HG03045 (cell line): ENCODE measurements around the gene ADRA2B.
"Not testable (repeated sequence)": the region's sequence is repeated elsewhere in the genome, so short reads cannot be mapped to it uniquely, and the experiment has no call there.

Source experiments
- ATAC-seq: cut with Tn5 transposase; IDR thresholded peaks from one replicate; pipeline ENCODE4 v1.9.1; 2021; ENCODE audit warnings: mild to moderate bottlenecking, moderate library complexity; ENCODE audit not compliant: unreplicated experiment

The ADRA2B gene

GRCh38 chr2:96091141-96091710 lies 25.1 kb downstream of the ADRA2B start:
- no peak for ATAC-seq

- no peak for ATAC-seq
Observed at GRCh38 chr2:96090196-96090926, 26.0 kb downstream of the ADRA2B start.

- ATAC-seq: no peak
Observed at GRCh38 chr2:96089356-96090195, 26.8 kb downstream of the ADRA2B start.

- ATAC-seq: no peak
Observed at GRCh38 chr2:96088340-96089335, 27.7 kb downstream of the ADRA2B start.

GRCh38 chr2:96087130-96087529 lies 29.2 kb downstream of the ADRA2B start:
- ATAC-seq: no peak

GRCh38 chr2:96085541-96086355 lies 30.6 kb downstream of the ADRA2B start:
- ATAC-seq: no peak

GRCh38 chr2:96084858-96085518 lies 31.4 kb downstream of the ADRA2B start:
- not testable (repeated sequence) for ATAC-seq

GRCh38 chr2:96083989-96084857 lies 32.1 kb downstream of the ADRA2B start:
- no peak for ATAC-seq

GRCh38 chr2:96083064-96083939 lies 33.1 kb downstream of the ADRA2B start:
- no peak for ATAC-seq

GRCh38 chr2:96082211-96083063 lies 33.9 kb downstream of the ADRA2B start:
- no peak for ATAC-seq

- ATAC-seq: no peak
Observed at GRCh38 chr2:96081042-96081441, 35.3 kb downstream of the ADRA2B start.

GRCh38 chr2:96075199-96075771 lies 41.1 kb downstream of the ADRA2B start:
- ATAC-seq: no peak

GRCh38 chr2:96074156-96074555 lies 42.2 kb downstream of the ADRA2B start:
- no peak for ATAC-seq

- ATAC-seq: no peak
Observed at GRCh38 chr2:96073170-96073775, 43.1 kb downstream of the ADRA2B start.

GRCh38 chr2:96072746-96073145 lies 43.6 kb downstream of the ADRA2B start:
- no peak for ATAC-seq
